GM18498 (cell line): Measurements from ENCODE around the gene DDX19B.
"Not testable (repeated sequence)": the region's sequence is repeated elsewhere in the genome, so short reads cannot be mapped to it uniquely, and the experiment has no call there.

Source experiments
- ATAC-seq: cut with Tn5 transposase; IDR thresholded peaks from one replicate; pipeline ENCODE4 v1.9.1; 2021; ENCODE audit warnings: mild to moderate bottlenecking, moderate library complexity; ENCODE audit not compliant: unreplicated experiment

The DDX19B gene

DNA sequence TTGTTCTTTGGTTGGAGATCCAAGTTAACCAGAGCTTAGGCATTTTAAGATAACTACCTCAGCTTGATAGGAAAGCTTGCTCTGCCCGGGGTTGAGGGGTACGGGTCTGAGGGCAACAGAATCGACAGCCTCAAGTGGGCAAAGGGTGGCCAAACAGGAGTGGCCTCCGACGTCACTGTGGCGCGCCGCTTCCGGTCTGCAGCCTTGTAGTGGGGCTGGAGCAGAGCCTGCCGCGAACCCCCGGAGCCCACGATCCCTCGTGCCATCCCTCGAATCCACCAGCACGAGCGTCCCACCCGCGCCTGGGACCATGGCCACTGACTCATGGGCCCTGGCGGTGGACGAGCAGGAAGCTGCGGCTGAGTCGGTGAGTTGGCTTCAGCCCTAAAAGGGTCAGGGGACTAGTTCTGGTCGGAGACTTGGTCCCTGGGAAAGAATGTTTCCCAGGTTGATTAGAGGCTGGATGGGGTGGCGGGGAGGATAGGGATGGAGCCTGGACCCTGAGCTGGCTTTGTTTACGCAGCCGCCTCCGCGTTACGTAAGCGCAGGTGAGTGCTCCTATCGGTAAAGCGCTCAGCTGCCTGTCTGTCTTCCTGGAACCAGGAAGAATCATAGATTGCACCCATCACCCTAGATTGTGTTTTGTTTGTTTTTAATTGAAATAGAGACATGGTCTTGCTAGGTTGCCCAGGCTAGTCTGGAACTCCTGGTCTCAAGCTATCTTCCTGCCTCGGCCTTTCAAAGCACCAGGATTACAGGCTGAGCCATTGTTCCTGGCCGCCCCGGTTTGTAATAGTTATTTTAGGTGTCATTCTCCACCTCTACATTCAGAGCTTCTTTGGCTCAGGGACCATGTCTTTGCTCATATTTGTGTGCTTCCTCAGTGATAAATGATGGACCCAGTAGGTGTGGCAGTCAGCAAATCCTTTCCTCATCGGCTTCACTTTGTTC lies at the start of gene DDX19B:
Gene DDX19B, plus strand, starts transcription at position 199 of the 951 bp plus-strand sequence. Its CDS starts 112 bp downstream, at position 311.
- peak; percentile 94 for ATAC-seq

- not testable (repeated sequence) for ATAC-seq
Measured at GRCh38 chr16:70249697-70250096, 49.3 kb upstream of the DDX19B start.

DNA sequence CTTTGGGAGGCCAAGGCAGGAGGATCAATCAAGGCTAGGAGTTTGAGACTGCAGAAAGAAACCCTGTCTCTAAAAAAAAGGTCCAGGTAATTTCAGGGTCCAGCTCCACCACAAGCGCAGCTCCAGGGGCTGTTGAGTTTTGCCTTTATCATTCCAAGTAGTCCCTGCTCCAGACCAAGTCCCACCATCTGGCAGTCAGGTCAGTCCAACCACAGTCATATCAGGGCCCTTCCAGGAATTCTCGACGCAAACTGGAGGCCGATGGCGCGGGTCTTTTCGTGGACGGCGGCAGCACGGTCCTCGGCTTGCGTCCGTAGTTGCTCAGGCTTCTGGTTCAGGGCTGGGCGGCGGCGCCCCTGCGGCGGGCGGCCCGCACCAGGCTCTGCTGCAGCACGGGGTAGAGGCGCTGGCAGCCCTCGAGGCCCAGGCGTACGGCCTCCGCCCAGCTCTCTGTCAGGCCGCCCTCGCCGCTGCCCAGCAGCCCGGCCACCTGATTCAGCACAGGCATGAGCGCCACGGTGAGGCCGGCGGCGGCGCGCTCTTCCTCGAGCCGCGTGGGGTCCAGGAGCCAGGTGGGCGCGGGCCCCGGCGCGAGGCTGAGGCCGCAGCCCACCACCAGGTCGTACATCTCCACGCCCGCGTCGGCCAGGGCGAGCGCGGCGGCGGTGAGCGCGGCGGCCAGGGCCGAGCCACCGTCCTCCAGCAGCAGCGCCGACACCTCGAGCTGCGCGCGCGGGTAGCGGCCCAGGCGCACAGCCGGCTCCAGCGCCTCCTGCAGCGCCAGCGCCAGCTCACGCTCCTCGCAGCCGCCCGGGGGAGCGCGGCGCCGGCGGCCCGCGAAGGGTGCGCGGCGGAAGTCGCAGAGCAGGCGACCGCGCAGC lies 48.0 kb upstream of the DDX19B start:
- peak; percentile 52 for ATAC-seq

DNA sequence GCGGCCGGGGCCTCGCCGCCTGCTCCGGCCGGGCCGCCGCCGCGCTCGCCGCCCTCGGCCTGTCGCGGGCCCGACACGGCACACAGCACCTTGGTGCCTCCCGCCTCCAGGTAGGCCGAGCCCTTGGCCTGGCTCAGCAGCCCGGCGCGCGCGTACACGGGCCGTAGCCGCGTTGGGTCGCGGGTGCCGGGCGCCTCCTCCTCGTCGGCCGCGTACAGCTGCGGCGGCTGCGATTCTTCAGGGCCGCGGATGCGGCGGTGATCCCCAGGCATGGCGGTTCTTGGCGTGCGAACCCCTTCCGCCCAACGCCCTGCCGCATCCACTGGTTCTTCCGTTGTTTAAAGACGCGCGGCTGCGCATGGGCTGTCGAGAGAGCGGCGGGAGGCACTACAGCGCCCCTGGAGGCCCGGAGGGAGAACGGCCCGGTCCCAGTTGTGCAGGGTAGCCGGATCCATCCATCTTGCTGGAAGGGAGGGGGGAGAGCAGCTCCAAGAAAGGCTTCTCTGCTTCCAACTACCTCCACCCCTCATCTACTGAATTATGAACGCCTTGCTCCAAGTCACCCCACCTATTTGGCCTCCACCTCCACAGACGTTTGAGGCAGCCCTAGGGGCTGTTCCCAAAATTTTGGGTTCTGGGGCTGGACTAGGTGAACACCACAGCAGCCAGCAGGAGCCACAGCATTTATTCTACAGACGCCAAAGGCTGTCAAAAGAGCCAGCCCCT lies 47.2 kb upstream of the DDX19B start, which contains the start of gene EXOSC6:
Gene EXOSC6, minus strand, starts transcription at position 312 of the 726 bp plus-strand sequence. Its CDS starts 40 bp downstream, at position 272.
- peak; percentile 84 for ATAC-seq

DNA sequence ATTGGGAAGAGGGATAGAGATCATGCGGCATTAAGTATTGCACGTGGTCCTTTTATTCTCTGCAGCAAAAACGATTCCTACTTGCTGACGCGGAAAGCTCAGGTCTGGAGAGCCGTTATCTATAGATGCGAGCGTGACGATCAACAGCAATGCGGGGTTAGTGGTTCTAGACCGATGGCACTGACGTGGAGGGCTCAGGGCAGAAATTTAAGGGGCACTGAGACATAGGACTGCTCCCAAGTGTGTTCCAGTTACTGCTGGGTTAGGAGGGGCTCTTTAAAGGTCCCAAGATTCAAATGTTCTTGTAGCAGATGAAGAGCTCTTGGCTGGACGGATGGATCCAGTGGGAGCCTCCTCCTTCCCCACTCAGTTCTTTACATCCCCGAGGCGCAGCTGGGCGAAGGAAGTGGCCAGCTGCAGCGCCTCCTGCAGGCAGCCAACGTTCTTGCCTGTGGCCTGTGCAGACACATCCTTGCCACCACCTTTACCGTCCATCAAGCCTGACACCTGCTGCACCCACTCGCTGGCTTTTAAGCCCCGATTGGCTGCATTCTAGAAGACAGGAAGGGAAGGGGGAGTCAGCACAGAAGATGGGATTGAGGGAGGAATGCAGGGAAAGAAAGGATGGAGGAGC lies 46.5 kb upstream of the DDX19B start:
- no peak for ATAC-seq

GRCh38 chr16:70253291-70254106 lies 45.5 kb upstream of the DDX19B start:
- ATAC-seq: no peak

- no peak for ATAC-seq
Measured at GRCh38 chr16:70254180-70254964, 44.6 kb upstream of the DDX19B start.

DNA sequence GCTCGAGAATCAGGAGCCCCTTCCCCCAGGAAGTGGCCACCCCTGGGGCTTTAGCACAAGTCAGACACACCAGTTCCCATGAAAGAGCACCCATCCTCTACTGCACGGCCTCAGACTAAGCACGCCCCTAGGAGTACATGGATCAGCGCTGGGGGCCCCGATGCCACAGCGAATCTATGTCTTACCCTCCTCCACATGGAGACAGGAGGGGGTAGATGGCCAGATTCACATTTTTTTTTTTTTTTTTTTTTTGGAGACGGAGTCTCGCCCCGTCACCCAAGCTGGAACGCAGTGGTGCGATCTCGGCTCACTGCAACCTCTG lies 44.1 kb upstream of the DDX19B start:
- ATAC-seq: no peak

DNA sequence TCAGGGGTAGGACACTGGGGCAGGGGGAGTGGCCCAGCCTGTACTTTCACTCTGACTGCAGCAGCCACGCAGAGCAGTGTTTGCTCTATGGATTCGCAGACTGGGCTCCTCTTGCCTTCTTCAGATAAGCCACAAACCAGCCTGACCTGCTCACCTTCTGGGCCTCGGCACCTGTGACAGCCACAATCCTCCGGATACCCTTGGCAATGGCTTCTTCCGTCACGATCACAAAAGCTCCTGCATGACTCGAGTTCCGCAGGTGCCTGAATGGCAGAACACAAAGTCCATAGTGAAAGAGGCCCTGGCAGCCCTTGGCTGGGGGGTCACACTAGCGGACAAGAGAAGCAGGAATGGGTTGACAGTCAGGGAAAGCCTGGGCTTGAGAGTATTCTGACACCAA lies 43.4 kb upstream of the DDX19B start:
- no peak for ATAC-seq

DNA sequence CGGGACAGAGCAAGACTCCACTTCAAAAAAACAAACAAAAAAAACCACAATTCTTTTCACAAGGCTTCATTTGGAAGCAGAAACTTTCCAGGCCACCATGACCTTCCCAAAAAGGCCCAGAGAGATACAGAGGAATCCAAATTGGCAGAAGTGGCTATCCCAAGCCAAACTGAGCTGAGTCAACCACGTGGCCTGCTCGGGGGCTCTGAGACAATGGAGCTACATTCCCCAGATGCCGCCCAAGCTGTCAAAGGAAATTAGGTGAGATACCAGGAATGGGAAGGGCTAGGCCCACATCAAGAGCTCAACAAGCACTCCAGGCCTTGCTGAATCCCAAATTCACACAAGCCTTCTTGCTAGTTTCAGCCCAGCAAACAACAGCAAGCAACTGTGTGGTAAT lies 41.6 kb upstream of the DDX19B start:
- ATAC-seq: no peak

- ATAC-seq: no peak
Measured at GRCh38 chr16:70258065-70258464, 40.9 kb upstream of the DDX19B start.

DNA sequence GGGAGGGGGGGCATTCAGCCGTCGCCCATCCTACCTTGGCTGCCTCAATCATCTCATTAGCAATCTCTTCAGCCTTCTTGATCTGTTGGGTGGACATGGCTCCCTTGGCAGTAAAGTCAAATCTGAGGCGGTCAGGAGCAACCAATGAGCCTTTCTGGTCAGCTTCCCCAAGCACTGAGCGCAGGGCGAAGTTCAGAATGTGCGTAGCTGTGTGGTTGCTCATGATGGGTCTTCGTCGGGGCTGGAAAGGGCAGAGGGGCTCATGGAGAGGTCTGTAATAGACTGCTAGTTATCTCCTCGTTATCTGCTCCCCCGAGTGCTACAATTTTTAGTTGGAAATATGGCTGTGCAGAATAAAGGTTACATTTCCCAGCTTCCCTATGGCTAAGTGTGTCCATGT lies 40.0 kb upstream of the DDX19B start:
- ATAC-seq: no peak

GRCh38 chr16:70259903-70260302 lies 39.1 kb upstream of the DDX19B start:
- ATAC-seq: not testable (repeated sequence)

DNA sequence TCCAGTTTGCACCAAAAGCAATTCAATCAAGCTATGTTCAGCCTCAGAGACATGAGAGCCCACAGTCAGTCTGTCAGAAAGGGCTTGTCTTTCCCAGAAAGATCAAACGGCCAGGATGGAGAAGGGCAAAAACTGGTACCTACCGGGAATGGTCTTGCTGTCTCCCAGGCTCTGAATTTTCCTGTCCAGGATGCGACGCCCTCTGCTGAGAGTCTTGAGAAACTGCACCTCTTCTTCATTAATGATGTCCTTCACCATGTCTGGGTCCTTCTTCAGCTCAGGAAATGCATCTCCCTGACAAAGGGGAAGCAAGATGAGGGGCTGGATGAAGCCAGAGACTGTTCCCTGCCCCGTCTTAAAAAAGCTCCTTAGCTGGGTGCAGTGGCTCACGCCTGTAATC lies 31.5 kb upstream of the DDX19B start:
- ATAC-seq: no peak

DNA sequence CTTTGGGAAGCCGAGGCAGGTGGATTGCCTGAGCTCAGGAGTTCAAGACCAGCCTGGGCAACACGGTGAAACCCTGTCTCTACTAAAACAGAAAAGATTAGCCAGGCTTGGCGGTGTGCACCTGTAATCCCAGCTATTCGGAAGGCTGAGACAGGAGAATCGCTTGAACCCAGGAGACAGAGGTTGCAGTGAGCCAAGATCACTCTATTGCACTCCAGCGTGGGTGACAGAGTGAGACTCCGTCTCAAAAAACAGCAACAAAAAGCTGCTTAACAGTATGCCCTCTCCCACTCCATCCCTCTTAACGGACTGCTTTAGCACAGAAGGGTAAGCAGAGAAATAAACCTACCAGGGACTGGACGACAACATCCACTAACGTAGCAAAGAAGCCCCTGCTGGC lies 31.1 kb upstream of the DDX19B start:
- ATAC-seq: not testable (repeated sequence)

DNA sequence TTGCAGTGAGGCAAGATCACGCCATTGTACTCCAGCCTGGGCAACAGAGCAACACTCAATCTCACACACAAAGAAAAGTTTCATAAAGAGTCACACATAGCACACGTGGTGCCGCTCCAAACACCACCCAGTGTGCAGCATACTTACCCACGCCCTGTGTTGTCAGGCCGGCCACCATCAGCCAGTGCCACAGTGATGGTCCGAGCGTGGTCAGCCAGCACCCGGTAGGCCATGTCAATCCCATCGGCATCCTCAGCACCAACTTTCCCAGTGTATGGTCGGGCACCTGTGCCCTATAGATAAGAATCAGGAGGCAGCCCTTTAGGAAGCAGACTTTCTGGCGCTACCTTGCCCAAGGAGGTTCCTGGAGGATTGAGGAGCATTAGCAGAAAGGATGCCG lies 29.5 kb upstream of the DDX19B start:
- ATAC-seq: no peak

GRCh38 chr16:70270176-70270575 lies 28.8 kb upstream of the DDX19B start:
- no peak for ATAC-seq

DNA sequence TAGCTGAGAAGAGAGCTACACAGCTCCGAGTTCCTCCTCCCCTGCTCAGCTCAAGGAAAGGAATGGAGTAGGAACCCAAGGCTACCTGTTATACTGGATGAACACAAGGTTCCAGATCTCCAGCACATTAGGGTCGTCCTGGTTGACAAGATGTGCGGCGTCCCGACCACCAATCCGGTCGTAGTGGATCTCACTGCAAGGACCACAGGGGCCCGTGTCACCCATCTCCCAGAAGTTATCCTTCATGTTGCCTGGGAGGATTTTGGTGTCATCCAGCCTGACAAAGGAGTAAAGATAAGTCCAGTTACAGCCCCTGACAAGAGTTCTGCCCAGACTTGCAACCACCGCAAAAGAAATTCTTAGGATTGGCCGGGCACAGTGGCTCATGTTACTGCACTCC lies 27.3 kb upstream of the DDX19B start:
- ATAC-seq: no peak

- ATAC-seq: no peak
Measured at GRCh38 chr16:70276392-70276791, 22.6 kb upstream of the DDX19B start.
